Measurements from ENCODE around the gene ATP8A2.

The ATP8A2 gene

DNA sequence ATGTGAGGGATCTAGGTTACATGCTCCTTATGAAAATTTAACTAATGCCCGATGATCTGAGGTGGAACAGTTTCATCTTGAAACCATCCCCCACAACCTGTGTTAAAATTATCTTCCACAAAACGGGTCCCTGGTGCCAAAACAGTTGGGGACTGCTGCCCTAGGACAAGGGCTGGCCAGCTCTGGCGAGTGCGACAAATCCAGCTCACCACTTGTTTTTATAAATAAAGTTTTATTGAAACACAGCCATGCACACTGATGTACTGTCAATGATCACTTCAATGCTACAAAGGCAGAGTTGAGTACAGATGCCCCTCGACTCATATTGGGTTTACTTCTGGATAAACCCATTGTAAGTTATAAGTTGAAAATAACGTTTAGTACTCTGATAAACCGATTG, 235.3 kb downstream of the ATP8A2 start:
- H3K4me3 ChIP-seq (replicated peaks; ENCODE audit: low read depth, low read length), result no peak overlapping the region
- no peak for DNase-seq (ENCODE audit: extremely low read depth, low read depth)
- TF ChIP-seq, protein P1, sequence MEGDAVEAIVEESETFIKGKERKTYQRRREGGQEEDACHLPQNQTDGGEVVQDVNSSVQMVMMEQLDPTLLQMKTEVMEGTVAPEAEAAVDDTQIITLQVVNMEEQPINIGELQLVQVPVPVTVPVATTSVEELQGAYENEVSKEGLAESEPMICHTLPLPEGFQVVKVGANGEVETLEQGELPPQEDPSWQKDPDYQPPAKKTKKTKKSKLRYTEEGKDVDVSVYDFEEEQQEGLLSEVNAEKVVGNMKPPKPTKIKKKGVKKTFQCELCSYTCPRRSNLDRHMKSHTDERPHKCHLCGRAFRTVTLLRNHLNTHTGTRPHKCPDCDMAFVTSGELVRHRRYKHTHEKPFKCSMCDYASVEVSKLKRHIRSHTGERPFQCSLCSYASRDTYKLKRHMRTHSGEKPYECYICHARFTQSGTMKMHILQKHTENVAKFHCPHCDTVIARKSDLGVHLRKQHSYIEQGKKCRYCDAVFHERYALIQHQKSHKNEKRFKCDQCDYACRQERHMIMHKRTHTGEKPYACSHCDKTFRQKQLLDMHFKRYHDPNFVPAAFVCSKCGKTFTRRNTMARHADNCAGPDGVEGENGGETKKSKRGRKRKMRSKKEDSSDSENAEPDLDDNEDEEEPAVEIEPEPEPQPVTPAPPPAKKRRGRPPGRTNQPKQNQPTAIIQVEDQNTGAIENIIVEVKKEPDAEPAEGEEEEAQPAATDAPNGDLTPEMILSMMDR (IDR thresholded peaks at IDR 0.05; ENCODE audit: low read depth, low read length, missing control alignments), result no peak

DNA sequence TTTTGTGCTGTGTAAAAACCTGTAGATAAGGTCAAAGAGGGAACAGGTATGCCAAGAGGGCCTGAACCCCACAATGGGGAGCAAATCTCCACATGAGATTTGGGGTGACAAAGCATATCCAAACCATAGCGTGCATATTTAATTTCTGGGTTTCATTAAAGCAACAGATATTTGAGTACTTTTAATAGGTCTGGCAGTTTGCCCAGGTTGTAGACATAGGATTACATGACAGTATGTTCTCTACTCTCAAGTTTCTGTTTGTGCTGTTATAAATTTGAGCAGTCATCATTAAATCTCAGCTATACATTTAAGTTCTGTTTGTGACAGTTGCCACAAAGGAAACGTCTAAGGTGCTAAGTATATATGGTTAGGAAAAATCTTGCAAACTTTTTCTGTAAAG, 236.4 kb downstream of the ATP8A2 start:
- no peak overlapping the region for H3K4me3 ChIP-seq (replicated peaks; ENCODE audit: low read depth, low read length)
- TF ChIP-seq, protein P1 (IDR thresholded peaks at IDR 0.05; ENCODE audit: low read depth, low read length, missing control alignments), result no peak
- DNase-seq (ENCODE audit: extremely low read depth, low read depth), result no peak

DNA sequence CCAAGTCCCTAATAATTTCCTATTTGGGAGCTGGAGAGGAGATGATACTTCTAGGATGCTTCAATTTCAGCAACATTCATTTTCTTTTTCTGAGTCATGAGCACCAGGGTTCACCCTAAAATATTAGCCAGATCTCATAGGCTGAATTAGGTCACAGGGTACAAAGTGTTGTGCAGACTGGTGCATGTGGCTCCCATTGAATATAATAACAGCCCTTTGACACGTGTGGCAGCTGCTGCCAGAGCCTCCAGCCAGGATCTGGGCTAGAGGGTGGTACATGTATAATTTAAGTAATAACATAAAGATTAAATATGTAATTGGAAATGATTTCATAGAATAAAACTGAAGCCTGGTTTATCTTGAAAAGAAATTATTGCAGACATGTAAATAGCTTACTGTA, 244.9 kb downstream of the ATP8A2 start:
- no peak overlapping the region for H3K4me3 ChIP-seq (replicated peaks; ENCODE audit: low read depth, low read length)
- no peak for DNase-seq (ENCODE audit: extremely low read depth, low read depth)
- TF ChIP-seq, protein P1 (IDR thresholded peaks at IDR 0.05; ENCODE audit: low read depth, low read length, missing control alignments), result no peak

DNA sequence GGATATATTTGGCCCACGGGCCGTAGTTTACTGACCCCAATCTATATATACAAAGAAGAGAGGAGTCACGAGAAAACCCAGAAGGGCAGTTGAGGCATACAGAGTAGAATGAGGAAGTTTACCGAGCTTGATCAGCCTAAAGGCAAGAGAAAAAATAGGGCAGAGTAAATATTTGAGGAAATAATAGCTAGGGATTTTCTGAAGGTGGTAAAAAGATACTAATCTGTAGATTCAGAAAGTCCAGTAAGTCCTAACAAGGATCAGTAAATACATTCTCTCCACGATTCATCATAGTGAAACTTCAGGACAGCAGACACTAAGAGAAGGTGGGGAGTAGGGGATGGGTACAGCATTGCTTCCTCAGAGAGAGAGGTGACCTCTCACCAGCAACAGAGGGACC, 248.1 kb downstream of the ATP8A2 start:
- TF ChIP-seq, protein P1 (IDR thresholded peaks at IDR 0.05; ENCODE audit: low read depth, low read length, missing control alignments), result no peak
- H3K4me3 ChIP-seq (replicated peaks; ENCODE audit: low read depth, low read length), result no peak overlapping the region
- DNase-seq (ENCODE audit: extremely low read depth, low read depth), result no peak

DNA sequence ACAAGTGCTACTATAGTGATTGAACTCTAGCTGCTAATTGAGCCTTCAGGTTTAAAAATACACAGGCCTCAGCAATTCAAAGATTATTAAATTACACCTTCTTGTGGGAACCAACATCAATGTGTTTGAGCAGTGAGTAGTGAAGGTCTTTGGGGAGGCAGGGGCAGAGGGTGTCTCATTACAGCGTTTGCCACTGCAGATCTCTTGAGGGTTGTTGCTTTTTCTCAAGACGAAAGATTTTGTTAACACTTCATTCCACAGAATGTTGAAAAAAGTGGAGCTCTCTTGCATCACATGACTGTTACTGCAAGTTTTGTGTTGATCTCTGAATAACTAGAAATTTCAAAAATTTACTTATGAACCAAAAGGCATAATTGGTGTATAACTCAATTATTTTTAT, 253.6 kb downstream of the ATP8A2 start:
- TF ChIP-seq, protein P1 (IDR thresholded peaks at IDR 0.05; ENCODE audit: low read depth, low read length, missing control alignments), result no peak
- DNase-seq (ENCODE audit: extremely low read depth, low read depth), result no peak
- no peak overlapping the region for H3K4me3 ChIP-seq (replicated peaks; ENCODE audit: low read depth, low read length)

DNA sequence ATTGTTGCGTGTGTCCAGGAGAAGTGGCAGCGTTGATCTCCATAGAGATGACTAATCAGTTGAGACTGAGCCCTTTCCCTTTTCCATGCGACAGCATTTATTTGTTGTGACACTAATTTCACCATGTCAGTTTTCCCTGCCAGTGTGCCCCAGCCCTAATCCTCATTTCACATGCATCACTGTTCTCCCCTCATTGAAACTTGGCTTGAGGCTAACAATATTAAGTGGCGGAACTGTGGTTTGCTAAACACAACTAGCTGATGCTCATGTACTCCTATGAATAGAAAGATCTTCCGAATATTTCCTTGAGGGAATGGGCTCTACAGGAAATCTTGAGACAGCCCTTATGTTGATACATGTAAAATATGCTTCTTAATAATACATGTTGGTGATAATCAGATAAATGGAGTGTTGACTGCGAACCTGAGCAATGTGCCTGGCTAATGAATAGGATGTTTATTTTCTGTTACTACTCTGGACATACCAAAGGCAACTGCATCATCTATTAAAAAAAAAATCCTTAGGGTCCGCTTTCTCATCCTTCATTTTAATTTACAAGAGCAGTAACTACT, 258.6 kb downstream of the ATP8A2 start:
- H3K4me3 ChIP-seq (replicated peaks; ENCODE audit: low read depth, low read length), result no peak overlapping the region
- no peak for DNase-seq (ENCODE audit: extremely low read depth, low read depth)
- TF ChIP-seq, protein P1 (IDR thresholded peaks at IDR 0.05; ENCODE audit: low read depth, low read length, missing control alignments), result no peak

Data from HFF-Myc (cell line).